ENCODE measurements around the gene ARHGAP26.

ARHGAP26 gene

DNA sequence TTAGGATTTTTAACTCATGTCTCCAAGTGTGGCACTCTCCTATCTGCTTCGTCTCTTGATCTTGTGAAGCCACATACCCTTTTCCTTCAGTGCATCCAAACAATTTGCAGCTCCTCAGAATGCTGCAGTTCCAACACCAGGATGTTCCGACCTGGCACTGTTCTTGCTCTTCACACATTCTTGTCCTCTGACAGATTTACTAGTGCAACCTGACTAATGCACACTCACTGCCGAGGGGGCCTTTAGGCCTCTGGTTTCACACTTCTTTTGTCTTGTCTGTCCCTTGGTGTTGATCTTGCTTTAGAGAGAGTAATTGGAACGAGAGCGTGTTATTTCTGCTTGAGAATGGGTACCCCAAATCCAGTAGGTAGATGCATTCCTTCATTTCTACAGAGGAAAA lies 15.0 kb downstream of the ARHGAP26 start:
- DNase-seq: no peak

DNA sequence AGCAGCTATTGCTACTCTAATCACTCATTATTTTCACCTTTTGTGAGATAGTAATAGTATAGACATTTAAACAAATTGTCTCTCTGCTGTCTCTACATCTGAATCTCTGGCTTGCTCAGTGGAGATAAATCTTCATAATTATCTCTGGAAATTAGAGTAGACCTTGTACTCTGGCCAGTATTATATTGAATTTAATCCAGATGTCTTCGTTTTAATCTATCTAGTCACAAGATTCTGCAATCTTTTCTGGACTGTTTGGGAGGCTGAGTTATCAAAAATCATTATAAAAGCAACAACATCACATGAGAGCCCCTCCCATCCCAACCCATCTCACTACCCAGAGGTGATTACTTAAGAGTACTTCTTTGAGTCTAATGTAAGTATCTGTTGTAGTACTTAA lies 19.0 kb downstream of the ARHGAP26 start:
- DNase-seq: no peak

DNA sequence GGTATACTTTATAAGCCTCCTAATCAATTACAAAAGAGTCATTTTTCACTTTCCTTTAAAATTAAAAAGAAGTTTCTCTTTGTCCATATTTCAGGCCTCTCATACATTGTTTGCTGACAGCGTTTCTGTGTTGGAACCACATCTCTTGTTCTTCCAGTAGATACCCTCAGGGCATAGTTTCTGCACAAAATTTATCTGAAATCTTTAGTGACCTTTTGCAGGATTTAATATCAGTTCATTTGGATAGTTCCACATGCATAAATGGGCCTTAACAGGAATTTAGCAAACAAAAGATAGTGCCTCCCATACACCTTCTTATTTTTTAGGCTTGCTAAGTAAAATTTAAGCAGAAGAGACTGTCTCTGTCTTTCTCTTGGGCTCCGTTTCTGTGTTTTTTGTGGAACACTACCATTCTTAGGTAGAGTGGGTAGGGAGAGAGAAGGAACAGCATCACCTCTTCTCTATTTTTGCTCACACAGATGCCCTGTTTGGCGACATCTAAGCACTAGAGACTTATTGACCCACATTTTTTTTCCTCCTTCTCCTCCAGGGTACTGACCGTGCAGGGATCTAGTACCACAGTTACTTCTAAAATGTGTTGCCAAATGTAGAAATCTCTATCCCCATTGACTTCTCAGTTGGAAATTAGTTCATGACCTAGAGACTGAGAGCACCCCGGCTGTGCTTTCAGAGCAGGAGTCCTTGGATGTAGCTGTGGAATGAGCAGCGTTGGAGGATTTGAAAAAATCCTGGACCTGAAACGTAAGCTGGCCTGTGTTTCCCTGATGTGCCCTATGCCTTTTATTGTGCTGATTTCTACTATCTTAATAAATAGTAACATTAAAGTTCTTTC lies 22.1 kb downstream of the ARHGAP26 start:
- DNase-seq: no peak

DNA sequence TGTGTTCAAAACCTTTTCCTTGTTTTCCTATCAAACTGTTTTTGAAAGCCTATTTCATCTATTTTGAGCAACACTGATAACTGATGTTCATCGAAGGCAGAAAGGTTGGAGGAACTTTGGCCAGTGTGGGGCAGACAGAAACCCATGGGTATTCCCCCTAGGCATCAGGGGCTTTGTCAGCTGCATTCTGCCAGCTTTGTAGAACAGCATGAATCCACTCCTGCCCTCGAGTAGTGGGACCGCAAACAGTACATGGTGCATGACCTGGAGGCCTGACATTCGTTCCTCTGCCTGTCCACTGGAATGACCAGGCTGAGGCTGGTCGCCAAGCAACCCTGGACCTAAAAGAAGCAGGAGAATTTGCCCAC lies 22.7 kb downstream of the ARHGAP26 start:
- no peak for DNase-seq

DNA sequence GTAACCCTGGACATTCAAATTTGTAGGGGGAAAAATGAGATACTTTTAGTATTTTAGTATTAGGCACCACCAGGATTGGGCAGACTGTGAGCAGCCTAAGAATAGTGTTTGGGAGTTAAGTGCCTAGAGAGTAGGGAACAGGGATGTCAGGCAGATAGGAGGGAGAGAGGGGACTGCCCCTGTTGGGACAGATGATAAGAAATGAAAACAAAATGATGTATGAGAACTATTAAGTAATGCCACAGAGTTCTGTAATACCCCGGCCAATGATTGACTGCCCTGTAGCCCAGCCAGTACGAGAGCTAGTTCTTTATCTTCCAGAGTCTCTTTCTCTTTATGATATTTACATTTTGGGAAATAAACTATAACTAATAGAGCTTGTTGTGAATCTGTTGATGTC lies 24.4 kb downstream of the ARHGAP26 start:
- no peak for DNase-seq

DNA sequence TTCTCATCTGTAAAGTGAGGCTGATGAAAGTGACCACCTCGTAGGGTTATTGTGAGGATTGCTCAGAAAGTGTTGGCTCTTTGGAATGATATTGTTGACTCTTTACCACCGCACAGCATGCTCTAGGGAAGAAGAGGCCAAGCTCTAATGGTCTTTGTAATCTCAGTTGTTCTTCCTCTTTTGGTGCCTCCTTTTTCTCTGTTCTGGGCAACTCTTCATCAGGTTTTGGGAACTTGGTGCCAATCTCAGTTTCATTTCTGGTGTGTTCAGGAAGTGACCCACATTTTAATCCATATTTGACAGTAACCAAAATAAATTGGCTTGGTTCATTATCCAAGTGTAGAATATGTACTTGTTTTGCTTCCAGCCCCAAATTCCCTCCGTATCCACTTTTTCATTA lies 25.1 kb downstream of the ARHGAP26 start:
- DNase-seq: no peak

DNA sequence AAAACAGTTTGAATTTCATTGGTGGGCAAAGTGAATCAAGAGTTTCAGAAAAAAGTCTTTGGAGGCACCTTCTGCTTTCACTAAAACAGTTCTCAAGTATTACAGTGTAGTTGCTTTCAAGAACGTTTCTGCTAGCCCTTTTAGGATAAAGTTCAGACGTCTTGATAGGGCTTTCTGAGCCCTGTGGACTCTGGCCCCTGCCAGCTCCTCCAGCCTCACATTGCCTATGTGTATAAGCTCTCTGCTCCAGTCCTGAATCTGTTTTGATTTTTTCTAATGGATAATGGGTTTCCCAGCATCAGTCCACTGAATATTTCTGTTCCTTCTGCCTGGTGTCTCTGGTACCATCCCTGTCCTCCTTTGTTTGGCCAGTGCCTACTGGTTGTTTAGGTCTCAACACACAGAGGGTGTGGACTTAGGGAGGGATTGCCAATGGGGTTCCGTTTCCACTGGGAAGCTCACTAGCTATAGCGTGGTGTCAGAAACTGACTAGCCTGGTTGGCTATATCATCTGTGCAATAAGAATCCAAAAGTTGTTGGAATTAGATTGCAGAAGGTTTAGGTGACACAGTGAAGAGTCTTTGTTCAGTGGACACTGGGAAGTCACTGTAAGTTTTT lies 26.4 kb downstream of the ARHGAP26 start:
- DNase-seq: no peak

DNA sequence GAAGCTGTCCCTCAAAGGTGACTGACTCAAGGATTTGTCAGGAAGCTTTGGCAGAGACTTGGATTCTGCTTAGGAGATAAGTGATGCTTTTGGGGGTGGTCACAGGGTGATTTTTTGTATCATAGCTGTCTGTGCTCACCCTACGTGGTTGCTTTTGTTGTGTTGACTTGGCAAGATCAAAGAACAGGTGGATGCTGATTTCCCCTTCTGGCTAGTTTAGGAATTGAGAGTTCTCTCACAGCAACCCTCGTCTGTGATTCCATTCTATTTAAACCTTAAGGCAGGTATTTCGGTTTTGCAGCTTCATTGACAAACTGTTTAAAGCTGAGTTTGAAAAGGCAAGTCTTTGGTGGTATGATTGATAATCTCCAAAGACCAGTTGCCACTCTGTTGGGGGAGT lies 27.2 kb downstream of the ARHGAP26 start:
- no peak for DNase-seq

DNA sequence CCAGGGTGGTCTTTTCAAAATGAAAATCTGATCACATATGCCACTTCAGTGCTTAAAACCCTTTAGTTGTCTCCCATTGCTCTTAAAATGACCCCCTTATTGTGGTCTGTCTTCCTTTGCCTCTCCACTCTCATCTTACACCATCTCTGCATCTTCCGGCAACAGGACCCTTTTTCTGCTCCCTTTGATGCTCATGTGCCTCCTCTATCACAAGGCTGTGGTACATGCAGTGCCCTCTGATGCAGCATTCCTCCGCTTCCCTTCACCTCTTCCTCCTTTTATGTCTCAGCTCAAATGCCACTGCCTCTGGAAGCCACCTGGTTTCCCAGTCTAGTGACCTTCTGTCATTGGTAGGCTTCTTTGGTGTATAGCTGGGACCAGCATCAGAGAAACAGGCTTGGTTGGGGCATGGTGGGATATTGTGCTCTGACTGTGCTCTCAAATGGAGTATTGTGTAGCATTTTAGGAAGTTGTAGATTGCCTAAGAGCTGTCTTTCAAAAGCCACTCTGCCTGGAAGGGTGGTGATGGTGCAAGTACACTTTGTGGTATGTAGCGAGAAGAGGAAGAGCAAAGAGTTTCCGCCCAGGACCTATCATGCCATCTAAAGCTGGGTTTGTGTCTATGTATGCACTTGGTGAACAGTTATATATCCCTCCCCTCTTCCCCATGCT lies 28.1 kb downstream of the ARHGAP26 start:
- DNase-seq: peak; percentile 53

DNA sequence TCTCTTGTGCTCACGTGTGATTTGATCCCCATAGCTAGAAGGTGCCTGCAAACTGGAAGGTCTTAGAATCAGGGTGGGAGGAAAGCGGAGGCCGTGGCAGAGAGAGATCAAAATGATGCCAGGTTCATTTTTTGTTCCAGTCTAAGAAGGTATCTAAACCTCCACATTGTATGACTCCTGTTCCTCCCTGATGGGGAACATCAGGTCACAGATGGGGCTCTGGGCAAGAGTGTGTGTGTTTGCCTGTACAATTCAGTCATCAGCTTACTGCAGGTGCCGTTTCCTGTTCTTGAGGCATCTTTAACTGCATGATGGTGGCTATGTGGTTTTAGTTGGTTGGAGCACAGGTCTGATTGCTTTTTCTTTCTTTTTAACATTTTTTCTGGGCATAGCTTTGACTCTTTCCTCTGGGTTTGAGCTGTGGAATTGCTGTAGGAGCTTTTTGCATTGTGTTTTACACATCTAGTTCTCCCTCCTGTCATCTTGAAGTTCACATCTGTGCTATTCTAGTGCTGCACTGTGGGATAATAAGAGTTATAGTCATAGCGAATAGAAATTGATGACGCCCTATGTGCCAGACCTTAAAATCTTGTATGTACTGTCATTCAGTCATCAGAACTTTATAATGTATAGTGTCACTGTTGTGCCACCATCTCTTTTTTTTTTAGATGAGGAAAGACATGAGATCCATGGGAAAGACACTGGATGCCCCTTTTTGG lies 30.8 kb downstream of the ARHGAP26 start:
- peak; percentile 59 for DNase-seq

DNA sequence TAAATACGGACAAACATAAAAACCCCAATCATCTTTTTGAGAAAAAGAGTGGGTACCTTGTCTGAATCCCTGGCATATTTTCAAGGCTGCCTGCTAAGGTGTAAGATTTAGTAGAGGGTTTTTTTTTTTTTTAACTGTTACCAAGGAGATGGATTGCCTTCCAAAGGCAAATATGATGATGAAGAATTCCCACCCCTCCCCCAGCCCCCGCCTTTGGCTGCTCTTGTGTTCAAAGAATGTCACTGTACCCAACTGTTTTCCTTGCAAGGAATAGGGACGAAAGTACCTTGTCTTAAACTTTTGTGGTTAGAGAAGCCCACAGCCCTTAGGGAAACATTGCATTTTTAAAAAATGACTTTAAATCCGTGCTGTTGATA lies 31.3 kb downstream of the ARHGAP26 start:
- DNase-seq: no peak

DNA sequence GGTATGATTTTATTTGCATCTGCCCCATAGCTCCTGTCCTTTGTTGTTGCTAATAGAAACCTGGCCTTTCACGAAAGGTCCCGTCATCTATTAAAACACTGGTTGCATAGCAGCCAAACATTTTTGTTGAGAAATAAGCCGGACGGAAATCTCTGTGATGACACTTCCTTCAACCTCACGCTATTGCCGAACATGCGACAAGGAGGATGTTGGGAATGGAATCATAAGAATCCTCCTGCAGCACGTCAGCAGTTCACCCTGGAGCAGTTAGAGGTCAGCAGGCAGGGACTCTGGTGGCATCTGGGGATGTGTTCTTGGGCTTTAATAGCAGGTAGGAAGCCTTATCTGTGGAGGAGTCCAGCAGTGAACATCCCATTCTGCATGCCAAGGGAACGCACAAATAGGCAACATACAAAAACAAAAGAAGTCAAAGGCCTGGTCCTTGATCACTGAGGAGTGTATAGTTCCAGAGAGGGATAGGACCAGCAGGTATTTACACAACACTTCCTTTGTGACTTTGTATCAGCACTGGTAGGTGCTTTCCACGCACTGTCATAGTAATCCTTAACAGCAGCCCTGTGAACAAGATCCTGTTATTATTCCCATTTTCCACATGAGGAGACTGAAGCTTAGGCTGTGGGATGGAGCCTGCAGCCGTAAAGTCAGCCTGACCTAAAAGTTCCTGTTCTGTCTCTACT lies 33.4 kb downstream of the ARHGAP26 start:
- no peak for DNase-seq

DNA sequence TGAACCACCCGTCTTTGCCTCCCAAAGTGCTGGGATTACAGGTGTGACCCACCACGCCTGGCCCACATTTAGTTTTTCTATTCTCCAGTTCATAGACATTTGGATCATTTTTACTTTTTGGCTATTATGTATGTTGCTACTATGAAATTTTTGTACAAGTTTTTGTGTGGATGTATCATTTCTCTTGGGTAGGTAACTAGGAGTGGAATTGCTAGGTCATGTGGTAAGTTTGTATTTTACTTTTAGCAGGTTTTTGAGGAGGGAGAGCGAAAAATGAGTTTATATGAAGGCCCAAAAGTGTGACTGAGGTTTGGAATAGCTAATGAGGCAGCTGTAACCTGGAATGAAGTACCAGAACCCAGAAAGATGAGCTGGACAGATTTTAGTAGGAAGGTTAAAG lies 35.2 kb downstream of the ARHGAP26 start:
- DNase-seq: no peak

DNA sequence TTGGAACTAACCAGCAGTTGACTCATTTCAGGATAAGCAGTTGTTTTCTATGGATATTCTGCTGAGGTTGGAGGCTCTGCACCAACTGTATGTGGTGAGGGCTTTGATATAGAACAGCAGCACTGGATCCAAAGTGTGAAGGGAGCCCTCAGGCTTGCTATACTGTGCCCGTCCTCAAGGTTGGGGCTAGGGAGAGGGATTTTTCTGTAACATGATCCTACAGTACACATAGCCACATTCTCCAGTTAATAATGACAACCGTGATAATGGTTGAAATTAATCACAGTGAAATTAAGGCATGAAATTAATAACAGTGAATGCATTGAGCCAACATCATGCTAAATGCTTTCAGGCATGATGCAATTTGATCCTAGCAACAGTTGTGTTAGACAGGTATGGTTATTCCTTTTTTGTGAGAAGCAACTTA lies 36.7 kb downstream of the ARHGAP26 start:
- no peak for DNase-seq

DNA sequence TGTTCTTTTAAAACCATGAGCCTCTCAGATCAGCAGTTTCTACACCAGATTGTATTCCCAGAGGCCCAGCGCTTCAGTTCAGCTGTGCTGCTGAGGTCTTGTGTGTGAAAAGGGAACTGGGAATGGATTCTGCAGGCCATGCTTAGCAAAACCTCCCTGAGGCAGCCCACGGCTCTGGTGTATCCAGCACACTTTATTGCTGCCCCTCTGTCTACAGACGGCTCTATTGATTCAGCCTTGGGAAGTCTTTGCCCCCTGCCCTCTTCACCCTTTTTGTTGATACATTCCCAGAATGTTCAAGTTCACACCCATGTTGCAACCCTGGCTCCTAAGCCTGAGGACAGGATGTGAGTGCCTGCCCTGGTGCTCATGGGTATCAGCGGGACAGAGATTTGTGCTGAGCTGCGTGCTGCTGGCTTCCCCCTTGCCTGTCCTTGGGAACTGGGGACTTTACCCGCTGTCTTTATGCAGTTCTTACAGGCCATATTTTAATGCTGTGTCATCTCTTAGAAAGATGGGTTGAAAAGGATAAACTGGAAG lies 37.3 kb downstream of the ARHGAP26 start:
- DNase-seq: no peak

DNA sequence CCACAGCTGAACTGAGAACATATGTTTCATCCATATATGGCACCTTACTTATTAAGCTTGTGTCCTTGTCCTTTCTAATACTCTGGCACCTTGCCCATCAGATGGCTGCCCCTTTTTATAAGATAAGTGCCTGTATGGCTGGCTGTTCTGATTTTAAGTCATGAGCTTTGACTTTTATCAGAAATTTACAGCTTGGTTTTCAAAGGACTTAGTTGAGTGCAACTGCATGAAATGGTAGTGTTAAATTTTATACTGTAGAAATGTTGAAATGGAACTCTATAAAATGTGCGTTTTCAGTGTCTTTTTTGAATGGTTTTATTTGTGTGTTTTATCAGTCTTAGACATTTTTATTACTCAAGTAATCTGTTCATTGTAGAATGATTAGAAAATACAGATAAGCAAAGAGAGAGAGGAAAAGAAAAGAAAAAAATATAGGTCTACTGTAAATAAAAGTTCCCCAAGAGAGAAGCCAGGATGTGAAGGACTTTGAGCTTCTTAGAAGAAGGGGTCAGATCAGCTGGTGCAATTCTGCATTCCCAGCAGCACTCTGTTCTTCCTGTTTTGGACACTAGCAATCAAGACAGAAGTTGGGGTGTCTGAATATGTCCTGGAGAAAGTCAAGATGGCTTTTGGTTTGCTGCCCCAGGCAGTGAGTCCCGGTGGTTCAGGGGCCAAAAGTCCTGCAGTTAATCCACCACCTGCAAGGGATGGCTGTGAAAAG lies 38.9 kb downstream of the ARHGAP26 start:
- DNase-seq: no peak

DNA sequence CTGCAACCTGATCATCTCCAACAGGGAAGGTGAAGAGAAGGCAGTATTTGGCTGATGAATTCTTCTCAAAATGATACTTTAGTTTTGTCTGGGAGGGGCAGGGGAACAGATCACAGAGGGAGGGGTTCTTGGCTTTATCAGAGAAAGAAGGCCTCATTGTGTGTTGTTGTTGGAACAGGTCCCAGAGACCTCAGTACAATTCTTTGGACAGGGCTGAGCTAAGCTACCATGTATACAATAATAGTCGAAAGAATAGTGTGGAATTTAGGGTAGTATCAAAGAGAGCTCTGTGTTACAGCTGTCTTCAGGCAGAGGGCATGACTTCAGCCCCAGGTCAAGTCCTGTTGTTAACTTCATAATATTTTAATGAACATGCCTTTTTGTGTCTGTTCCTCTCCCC lies 39.9 kb downstream of the ARHGAP26 start:
- DNase-seq: no peak

DNA sequence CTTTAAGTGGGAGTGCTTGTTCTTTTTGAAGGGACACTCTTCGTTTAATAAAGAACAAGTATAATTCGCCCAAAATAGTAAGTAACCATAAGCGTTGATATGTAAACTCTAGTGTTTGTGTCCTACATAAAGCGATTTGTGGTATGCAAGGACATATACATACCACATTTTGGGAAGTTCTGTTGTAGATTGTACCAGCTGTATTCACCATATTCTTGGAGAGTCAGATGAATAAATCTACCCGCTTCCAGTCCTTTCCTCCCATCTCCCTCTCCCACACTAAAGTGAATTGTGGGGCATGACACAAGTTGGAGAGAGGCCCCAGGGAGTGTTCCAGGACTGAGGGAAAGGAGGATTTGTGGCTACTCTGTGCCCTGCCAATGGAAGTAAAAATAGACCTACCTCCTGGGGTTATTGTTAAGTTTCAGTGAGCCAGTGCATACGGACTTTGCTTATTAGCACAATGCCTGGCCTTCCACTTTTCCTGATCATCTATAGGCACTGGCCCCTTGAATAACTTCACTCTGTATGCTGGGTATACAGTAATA lies 40.6 kb downstream of the ARHGAP26 start:
- no peak for DNase-seq

DNA sequence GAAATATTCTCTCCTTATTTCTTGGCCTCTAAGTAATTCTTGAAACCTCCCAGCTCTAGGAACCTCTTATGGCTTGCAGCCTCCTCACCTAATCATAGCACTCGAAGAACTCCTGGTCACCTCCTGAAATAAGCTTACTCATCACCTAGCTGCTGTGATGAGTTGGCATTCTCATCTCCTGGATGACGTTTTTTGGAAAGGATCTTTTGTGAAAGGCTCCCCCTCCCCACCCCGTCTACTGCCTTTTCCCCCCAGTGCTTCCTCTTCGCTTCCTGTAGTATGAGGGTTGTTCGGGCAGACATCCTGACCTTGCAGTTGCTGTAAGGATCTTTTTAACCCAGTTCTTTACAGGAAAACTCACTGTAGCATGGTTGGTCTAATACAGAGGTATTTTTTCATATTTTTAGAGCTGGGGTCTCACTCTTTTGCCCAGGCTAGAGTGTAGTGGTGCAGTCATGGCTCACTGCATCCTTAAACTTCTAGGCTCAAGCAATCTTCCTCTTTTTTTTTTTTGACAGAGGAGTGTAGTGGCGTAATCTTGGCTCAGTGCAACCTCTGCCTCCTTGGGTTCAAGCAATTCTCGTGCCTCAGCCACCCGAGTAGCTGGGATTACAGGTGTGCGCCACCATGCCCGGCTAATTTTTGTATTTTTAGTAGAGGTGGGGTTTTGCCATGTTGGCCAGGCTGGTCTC lies 41.8 kb downstream of the ARHGAP26 start:
- DNase-seq: no peak

DNA sequence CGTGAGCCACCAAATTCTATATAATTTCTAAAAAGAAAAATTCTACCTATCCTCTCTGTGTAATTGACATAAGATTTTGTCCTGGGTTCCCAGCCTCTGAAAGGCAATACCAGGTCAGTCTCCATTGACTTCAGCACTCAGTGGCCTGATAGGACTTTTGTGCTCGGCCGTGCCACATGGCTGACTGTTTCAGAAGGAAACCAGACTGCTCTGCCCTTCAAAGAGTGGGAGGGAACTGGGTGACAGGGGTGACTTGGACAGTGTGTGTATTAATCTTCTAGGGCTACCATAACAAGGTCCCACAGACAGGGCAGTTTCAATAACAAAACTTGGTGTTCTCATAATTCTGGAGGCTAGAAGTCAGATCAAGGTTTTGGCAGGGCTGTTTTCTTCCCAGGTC lies 43.0 kb downstream of the ARHGAP26 start:
- no peak for DNase-seq

DNA sequence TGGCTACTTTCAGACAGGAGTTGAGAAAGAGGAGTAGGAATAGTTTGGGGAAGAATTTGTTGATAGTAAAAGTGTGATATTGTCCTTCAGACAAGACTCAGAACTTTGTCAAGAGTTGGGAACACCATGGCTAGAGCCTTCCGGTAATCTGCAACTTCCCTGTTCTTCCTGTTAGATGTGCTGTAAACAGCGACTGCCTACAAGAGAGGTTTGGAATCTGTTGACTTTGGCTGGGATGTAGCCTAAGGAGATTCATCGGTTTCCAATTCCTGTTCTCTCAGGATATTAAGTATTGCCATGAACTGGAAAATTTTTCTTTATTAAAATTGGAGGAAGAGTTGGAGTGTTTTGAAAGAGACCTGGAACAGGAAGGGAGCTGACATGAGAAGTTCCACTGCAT lies 43.9 kb downstream of the ARHGAP26 start:
- no peak for DNase-seq

Data from CD4-positive, alpha-beta T cell treated with Interleukin-4 for 4 hours (primary cell).